Measurements from ENCODE around the gene TBC1D2B. TPM values are rescaled to one million over a fixed set of nuclear protein-coding genes. Genes with fewer than 3 reads are reported as not detected.

Gene TBC1D2B
- total RNA-seq, 4 donors from 2014 or later, result 4.7 to 9.6 (median 8.1) TPM

- ATAC-seq, result no peak
Observed at GRCh38 chr15:78087951-78088772, 10.7 kb upstream of the TBC1D2B start.

DNA sequence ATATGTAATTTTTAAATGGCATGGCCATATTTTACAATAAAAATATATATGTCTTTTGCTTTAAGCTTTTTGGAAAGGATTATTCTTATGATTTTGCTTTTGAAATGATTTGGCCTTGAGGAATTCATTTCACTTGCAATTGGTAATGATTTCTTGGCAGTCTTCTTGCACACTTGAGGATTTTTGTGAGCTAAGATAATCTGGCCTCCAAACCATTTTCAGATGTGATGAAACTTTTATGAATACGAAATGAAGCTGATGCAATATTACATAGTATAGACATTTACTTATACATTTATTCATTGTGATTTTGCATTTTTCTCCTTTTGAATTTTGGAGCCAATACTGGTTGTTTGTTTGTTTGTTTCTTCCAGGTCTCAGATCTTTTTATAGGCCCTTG lies 8.4 kb upstream of the TBC1D2B start:
- intact Hi-C loops (cut with DNase I; ENCODE audit: low total_unique reads) (no loop called here), in situ Hi-C loops (cut with MboI; ENCODE audit: low sequenced_read_pairs in 4 of 4) (loop anchor here in 1 of 4 donors (10.0 kb wide), 1 partner anchor 81 kb away; no protein-coding TSS in a partner anchor)
- no peaks in the 10 kb centered on the region for H3K27me3 ChIP-seq
- no peaks in the 10 kb centered on the region for H3K9me3 ChIP-seq
- no peaks in the 10 kb centered on the region for H3K4me1 ChIP-seq
- DNase-seq (no peak), ATAC-seq (no peak)
- no peaks in the 10 kb centered on the region for H3K36me3 ChIP-seq
- H3K27ac ChIP-seq, result no peak overlapping the region
- TF ChIP-seq POLR2A (IDR thresholded peaks at IDR 0.05), result no peak
- H3K4me3 ChIP-seq, result no peak overlapping the region

More at GRCh38 chr15:78087951-78088772, 10.7 kb upstream of the TBC1D2B start:
- intact Hi-C loops (cut with DNase I; ENCODE audit: low total_unique reads), result no loop called here
- H3K27ac ChIP-seq, result no peak overlapping the region
- H3K36me3 ChIP-seq, result no peaks in the 10 kb centered on the region
- H3K4me1 ChIP-seq, result peaks cover 14% of the 10 kb centered on the region in 2 donors
- no peak for DNase-seq
- TF ChIP-seq, protein P1, sequence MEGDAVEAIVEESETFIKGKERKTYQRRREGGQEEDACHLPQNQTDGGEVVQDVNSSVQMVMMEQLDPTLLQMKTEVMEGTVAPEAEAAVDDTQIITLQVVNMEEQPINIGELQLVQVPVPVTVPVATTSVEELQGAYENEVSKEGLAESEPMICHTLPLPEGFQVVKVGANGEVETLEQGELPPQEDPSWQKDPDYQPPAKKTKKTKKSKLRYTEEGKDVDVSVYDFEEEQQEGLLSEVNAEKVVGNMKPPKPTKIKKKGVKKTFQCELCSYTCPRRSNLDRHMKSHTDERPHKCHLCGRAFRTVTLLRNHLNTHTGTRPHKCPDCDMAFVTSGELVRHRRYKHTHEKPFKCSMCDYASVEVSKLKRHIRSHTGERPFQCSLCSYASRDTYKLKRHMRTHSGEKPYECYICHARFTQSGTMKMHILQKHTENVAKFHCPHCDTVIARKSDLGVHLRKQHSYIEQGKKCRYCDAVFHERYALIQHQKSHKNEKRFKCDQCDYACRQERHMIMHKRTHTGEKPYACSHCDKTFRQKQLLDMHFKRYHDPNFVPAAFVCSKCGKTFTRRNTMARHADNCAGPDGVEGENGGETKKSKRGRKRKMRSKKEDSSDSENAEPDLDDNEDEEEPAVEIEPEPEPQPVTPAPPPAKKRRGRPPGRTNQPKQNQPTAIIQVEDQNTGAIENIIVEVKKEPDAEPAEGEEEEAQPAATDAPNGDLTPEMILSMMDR (IDR thresholded peaks at IDR 0.05 in 4 of 5, conservative IDR thresholded peaks at IDR 0.05 in 1 of 5), result no peak
- TF ChIP-seq POLR2A (IDR thresholded peaks at IDR 0.05), result no peak
- in situ Hi-C loops (cut with MboI; ENCODE audit: low sequenced_read_pairs in 4 of 4), result loop anchor here in 1 of 4 donors (10.0 kb wide), 1 partner anchor 83 kb away; no protein-coding TSS in a partner anchor
- no peaks in the 10 kb centered on the region for H3K27me3 ChIP-seq
- no peaks in the 10 kb centered on the region for H3K9me3 ChIP-seq
- H3K4me3 ChIP-seq, result no peak overlapping the region

DNA sequence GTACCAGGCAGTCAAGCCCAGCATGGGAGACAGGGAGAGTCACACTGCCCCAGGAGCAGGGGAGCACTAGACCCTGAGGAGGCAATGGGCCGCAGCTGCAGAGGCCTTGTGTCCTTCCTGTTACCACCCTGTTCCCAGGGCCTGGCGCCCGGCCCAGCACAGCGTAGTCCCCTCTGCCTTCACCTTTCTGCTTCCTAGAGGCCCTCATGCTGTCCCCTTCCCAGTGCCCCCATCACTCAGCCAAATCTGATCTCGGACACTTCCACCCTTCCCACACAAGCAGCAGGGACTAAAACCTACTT lies 6.9 kb upstream of the TBC1D2B start:
- H3K4me3 ChIP-seq, result no peak overlapping the region
- no peak for DNase-seq
- no peak overlapping the region for H3K27ac ChIP-seq
- ATAC-seq, result no peak
- no peaks in the 10 kb centered on the region for H3K36me3 ChIP-seq
- H3K27me3 ChIP-seq, result no peaks in the 10 kb centered on the region
- H3K9me3 ChIP-seq, result no peaks in the 10 kb centered on the region
- no peaks in the 10 kb centered on the region for H3K4me1 ChIP-seq
- intact Hi-C loops (cut with DNase I; ENCODE audit: low total_unique reads), result no loop called here
- TF ChIP-seq POLR2A (IDR thresholded peaks at IDR 0.05), result no peak
- TF ChIP-seq, protein P1 (IDR thresholded peaks at IDR 0.05 in 4 of 5, conservative IDR thresholded peaks at IDR 0.05 in 1 of 5), result no peak
- in situ Hi-C loops (cut with MboI; ENCODE audit: low sequenced_read_pairs in 4 of 4), result loop anchor here in 1 of 4 donors (10.0 kb wide), 1 partner anchor 80 kb away; no protein-coding TSS in a partner anchor

DNA sequence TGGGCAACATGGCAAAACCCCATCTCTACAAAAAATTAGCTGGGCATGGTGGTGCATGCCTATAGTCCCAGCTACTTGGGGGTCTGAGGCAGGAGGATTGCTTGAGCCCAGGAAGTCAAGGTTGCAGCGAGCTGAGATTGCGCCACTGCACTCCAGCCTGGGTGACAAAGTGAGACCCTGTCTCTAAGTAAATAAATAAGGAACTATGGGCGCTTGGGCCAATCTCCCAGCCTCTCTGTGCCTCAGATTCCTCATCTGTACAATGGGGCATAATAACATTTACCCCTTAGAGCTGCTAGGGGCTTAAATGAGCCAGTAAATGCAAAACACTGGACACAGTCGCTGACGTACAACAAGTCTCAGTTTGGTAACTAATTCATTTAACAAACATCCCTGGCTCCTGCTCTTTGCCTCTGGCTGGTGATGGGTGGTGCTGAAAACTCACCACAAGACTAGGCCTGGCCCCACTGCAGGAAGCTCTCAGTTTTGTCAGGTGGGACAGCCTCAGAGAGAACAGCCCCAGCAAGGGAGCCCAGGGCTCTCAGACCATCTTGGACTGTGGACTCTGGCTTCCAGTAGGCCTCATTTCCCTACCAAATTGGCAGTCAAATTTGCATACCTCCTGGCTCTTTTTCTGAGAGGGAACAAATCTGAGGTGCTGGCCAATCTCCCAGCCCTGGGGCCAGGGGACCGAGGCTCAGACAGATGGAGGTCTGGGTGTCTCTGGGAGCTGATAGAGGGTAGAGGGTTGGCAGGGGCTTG lies 6.4 kb upstream of the TBC1D2B start:
- in situ Hi-C loops (cut with MboI; ENCODE audit: low sequenced_read_pairs in 4 of 4), result loop anchor here in 1 of 4 donors (10.0 kb wide), 1 partner anchor 79 kb away; no protein-coding TSS in a partner anchor

More for the DNA sequence above, 6.4 kb upstream of the TBC1D2B start:
- Histone ChIP-seq H3K4me3 (no peak overlapping the region), H3K4me1 (no peaks in the 10 kb centered on the region), H3K27me3 (no peaks in the 10 kb centered on the region), H3K27ac (no peak overlapping the region), H3K9me3 (no peaks in the 10 kb centered on the region), H3K36me3 (no peaks in the 10 kb centered on the region)
- DNase-seq (no peak), ATAC-seq (no peak)
- TF ChIP-seq, protein P1 (IDR thresholded peaks at IDR 0.05 in 4 of 5, conservative IDR thresholded peaks at IDR 0.05 in 1 of 5), result no peak
- no peak for TF ChIP-seq POLR2A (IDR thresholded peaks at IDR 0.05)
- intact Hi-C loops (cut with DNase I; ENCODE audit: low total_unique reads), result no loop called here

Measured in gastrocnemius medialis (tissue), 4 donors.